Stimulated activated naive CD8-positive, alpha-beta T cell treated with anti-CD3 and anti-CD28 coated beads, Interleukin-15, Interleukin-2, amounts not matched to agents 100 ng/mL and 50 ng/mL, for 24 hours (primary cell): ENCODE results near the gene ACTRT3.
"Not testable (repeated sequence)": the region's sequence is repeated elsewhere in the genome, so short reads cannot be mapped to it uniquely, and the experiment has no call there.

Source experiments
- H3K27ac Mint-ChIP-seq: one replicate; pipeline ENCODE4 v1.8.0; 2021; ENCODE audit warnings: mild to moderate bottlenecking, mixed read lengths
- H3K27me3 Mint-ChIP-seq: one replicate; pipeline ENCODE4 v1.8.0; 2021; ENCODE audit warnings: mixed read lengths
- H3K36me3 Mint-ChIP-seq: one replicate; pipeline ENCODE4 v1.8.0; 2021; ENCODE audit warnings: low read depth, mixed read lengths
- H3K4me1 Mint-ChIP-seq: one replicate; pipeline ENCODE4 v1.8.0; 2021; ENCODE audit warnings: low read depth, mixed read lengths
- H3K4me3 Mint-ChIP-seq: one replicate; pipeline ENCODE4 v1.8.0; 2021; ENCODE audit warnings: mild to moderate bottlenecking, mixed read lengths
- H3K9me3 Mint-ChIP-seq: one replicate; pipeline ENCODE4 v1.8.0; 2021; ENCODE audit warnings: mixed read lengths

Gene ACTRT3

GRCh38 chr3:169755488-169755887, 13.9 kb downstream of the ACTRT3 start:
- Mint-ChIP-seq H3K4me1 (peaks cover 28% of the 10 kb centered on the region), H3K9me3 (no peaks in the 10 kb centered on the region), H3K4me3 (no peak overlapping the region), H3K36me3 (no peaks in the 10 kb centered on the region), H3K27me3 (peaks cover 16% of the 10 kb centered on the region), H3K27ac (no peak overlapping the region)

- Mint-ChIP-seq H3K4me3 (no peak overlapping the region), H3K9me3 (no peaks in the 10 kb centered on the region), H3K4me1 (peaks cover 25% of the 10 kb centered on the region), H3K36me3 (no peaks in the 10 kb centered on the region), H3K27me3 (peaks cover 16% of the 10 kb centered on the region), H3K27ac (no peak overlapping the region)
These were observed 14.7 kb downstream of the ACTRT3 start for GRCh38 chr3:169754711-169755110.

GRCh38 chr3:169751875-169752274, 17.5 kb downstream of the ACTRT3 start:
- H3K9me3 Mint-ChIP-seq = no peaks in the 10 kb centered on the region

GRCh38 chr3:169750665-169751064, 18.7 kb downstream of the ACTRT3 start:
- Mint-ChIP-seq H3K27me3 (peaks cover 38% of the 10 kb centered on the region), H3K27ac (no peak overlapping the region), H3K4me1 (peaks cover 6% of the 10 kb centered on the region), H3K9me3 (no peaks in the 10 kb centered on the region), H3K4me3 (no peak overlapping the region), H3K36me3 (no peaks in the 10 kb centered on the region)

More at GRCh38 chr3:169751875-169752274, 17.5 kb downstream of the ACTRT3 start:
- Mint-ChIP-seq H3K27ac (no peak overlapping the region), H3K4me1 (peaks cover 8% of the 10 kb centered on the region), H3K4me3 (no peak overlapping the region), H3K27me3 (peaks cover 35% of the 10 kb centered on the region), H3K36me3 (no peaks in the 10 kb centered on the region)

GRCh38 chr3:169748670-169749069, 20.7 kb downstream of the ACTRT3 start:
- Mint-ChIP-seq H3K27me3 (peaks cover 37% of the 10 kb centered on the region), H3K4me1 (peaks cover 6% of the 10 kb centered on the region), H3K36me3 (no peaks in the 10 kb centered on the region), H3K27ac (no peak overlapping the region), H3K4me3 (no peak overlapping the region), H3K9me3 (no peaks in the 10 kb centered on the region)

DNA sequence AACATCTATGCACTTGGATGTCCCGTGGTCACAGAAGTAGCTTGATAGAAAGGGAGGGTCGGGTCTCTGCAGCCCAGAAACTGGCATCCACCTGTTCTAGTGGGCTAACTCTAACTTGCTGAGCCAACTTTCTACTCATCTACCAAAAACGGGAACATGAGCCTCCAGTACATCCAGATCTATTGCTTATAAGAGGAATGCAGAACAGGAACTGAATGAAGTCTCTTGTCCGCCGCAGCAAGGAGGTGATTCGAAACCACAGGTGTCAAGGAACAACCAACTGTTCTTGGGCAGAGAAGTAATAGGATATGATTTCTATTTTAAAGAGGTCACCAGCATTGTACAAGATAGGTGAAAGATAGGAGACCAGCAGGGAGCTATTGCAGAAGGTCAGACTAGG, 22.4 kb downstream of the ACTRT3 start:
- Mint-ChIP-seq H3K4me3 (no peak overlapping the region), H3K27ac (no peak overlapping the region), H3K36me3 (no peaks in the 10 kb centered on the region), H3K27me3 (peaks cover 33% of the 10 kb centered on the region), H3K9me3 (no peaks in the 10 kb centered on the region), H3K4me1 (peaks cover 6% of the 10 kb centered on the region)

GRCh38 chr3:169744366-169745054, 24.9 kb downstream of the ACTRT3 start:
- H3K9me3 Mint-ChIP-seq = no peaks in the 10 kb centered on the region

GRCh38 chr3:169739067-169739466, 30.3 kb downstream of the ACTRT3 start:
- Mint-ChIP-seq H3K36me3 (no peaks in the 10 kb centered on the region), H3K4me1 (no peaks in the 10 kb centered on the region), H3K9me3 (peaks cover 11% of the 10 kb centered on the region), H3K27me3 (peaks cover 8% of the 10 kb centered on the region), H3K27ac (no peak overlapping the region), H3K4me3 (no peak overlapping the region)

More at GRCh38 chr3:169744366-169745054, 24.9 kb downstream of the ACTRT3 start:
- H3K36me3 Mint-ChIP-seq = no peaks in the 10 kb centered on the region
- H3K27me3 Mint-ChIP-seq = peaks cover 31% of the 10 kb centered on the region
- peaks cover 6% of the 10 kb centered on the region for H3K4me1 Mint-ChIP-seq
- no peak overlapping the region for H3K27ac Mint-ChIP-seq
- H3K4me3 Mint-ChIP-seq = no peak overlapping the region

DNA sequence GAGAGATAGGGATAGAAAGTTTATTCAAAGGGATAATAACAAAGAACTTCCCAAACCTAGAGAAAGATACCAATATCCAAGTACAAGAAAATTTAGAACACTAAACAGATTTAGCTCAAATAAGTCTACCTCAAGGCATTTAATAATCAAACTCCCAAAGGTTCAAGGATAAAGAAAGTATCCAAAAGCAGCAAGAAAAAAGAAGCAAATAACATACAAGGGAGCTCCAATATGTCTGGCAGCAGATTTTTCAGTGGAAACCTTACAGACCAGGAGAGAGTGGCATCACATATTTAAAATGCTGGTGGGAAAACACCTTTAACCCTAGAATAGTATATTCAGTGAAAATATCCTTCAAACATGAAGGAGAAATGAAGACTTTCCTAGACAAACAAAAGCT, 37.5 kb downstream of the ACTRT3 start:
- H3K27me3 Mint-ChIP-seq = peaks cover 59% of the 10 kb centered on the region
- H3K9me3 Mint-ChIP-seq = peaks cover 14% of the 10 kb centered on the region
- not testable (repeated sequence) for H3K36me3 Mint-ChIP-seq, H3K27ac Mint-ChIP-seq, H3K4me1 Mint-ChIP-seq, H3K4me3 Mint-ChIP-seq

- peaks cover 3% of the 10 kb centered on the region for H3K9me3 Mint-ChIP-seq
- H3K27me3 Mint-ChIP-seq = peaks cover 29% of the 10 kb centered on the region
- H3K27ac Mint-ChIP-seq = no peak overlapping the region
- no peak overlapping the region for H3K4me3 Mint-ChIP-seq
- no peaks in the 10 kb centered on the region for H3K36me3 Mint-ChIP-seq
- no peaks in the 10 kb centered on the region for H3K4me1 Mint-ChIP-seq
These were observed 46.6 kb downstream of the ACTRT3 start for GRCh38 chr3:169722724-169723123.

DNA sequence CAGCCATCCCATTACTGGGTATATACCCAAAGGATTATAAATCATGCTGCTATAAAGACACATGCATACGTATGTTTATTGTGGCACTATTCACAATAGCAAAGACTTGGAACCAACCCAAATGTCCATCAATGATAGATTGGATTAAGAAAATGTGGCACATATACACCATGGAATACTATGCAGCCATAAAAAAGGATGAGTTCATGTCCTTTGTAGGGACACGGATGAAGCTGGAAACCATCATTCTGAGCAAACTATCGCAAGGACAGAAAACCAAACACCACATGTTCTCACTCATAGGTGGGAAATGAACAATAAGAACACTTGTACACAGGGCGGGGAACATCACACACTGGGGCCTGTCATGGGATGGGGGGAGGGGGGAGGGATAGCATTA, 50.9 kb downstream of the ACTRT3 start:
- H3K27me3 Mint-ChIP-seq = peaks cover 38% of the 10 kb centered on the region
- not testable (repeated sequence) for H3K36me3 Mint-ChIP-seq, H3K9me3 Mint-ChIP-seq, H3K4me3 Mint-ChIP-seq, H3K27ac Mint-ChIP-seq, H3K4me1 Mint-ChIP-seq
